Embryonic facial prominence (tissue), 1 donor: ENCODE data around the gene CD96.
"Not testable (repeated sequence)": the region's sequence is repeated elsewhere in the genome, so short reads cannot be mapped to it uniquely, and the experiment has no call there.

Experiments used
- DNase-seq: peaks from one replicate; pipeline ENCODE4 v3.0.0-alpha.2; 2016; ENCODE audit errors: extremely low spot score

CD96 gene

GRCh38 chr3:111541911-111542483 is at the start of gene CD96:
TSS of gene CD96 (plus strand) at chr3:111542197. CDS start at chr3:111542249, 52 bp downstream.
- DNase-seq: no peak

- no peak for DNase-seq
Observed at GRCh38 chr3:111493276-111493675, 48.7 kb upstream of the CD96 start.

- no peak for DNase-seq
Observed at GRCh38 chr3:111496894-111497559, 45.0 kb upstream of the CD96 start.

GRCh38 chr3:111498022-111498421 is 44.0 kb upstream of the CD96 start:
- no peak for DNase-seq

GRCh38 chr3:111506435-111506834 is 35.6 kb upstream of the CD96 start:
- DNase-seq: no peak

GRCh38 chr3:111509308-111509707 is 32.7 kb upstream of the CD96 start:
- no peak for DNase-seq

GRCh38 chr3:111517801-111518200 is 24.2 kb upstream of the CD96 start:
- no peak for DNase-seq

- DNase-seq: no peak
Observed at GRCh38 chr3:111519178-111519855, 22.7 kb upstream of the CD96 start.

- DNase-seq: no peak
Observed at GRCh38 chr3:111521891-111522290, 20.1 kb upstream of the CD96 start.

GRCh38 chr3:111524486-111524885 is 17.5 kb upstream of the CD96 start:
- not testable (repeated sequence) for DNase-seq

GRCh38 chr3:111531446-111531845 is 10.6 kb upstream of the CD96 start:
- DNase-seq: no peak

GRCh38 chr3:111534701-111535100 is 7.3 kb upstream of the CD96 start:
- no peak for DNase-seq

GRCh38 chr3:111538111-111538510 is 3.9 kb upstream of the CD96 start:
- DNase-seq: no peak

- no peak for DNase-seq
Observed at GRCh38 chr3:111538681-111539083, 3.3 kb upstream of the CD96 start.

GRCh38 chr3:111539351-111540331 is 2.4 kb upstream of the CD96 start:
- DNase-seq: no peak

- DNase-seq: no peak
Observed at GRCh38 chr3:111541391-111541790, 606 bp upstream of the CD96 start.

GRCh38 chr3:111542611-111543300 is 759 bp downstream of the CD96 start:
- no peak for DNase-seq

GRCh38 chr3:111545349-111545748 is 3.4 kb downstream of the CD96 start:
- no peak for DNase-seq

GRCh38 chr3:111547631-111548030 is 5.6 kb downstream of the CD96 start:
- no peak for DNase-seq

- no peak for DNase-seq
Observed at GRCh38 chr3:111548092-111548491, 6.1 kb downstream of the CD96 start.

- no peak for DNase-seq
Observed at GRCh38 chr3:111548756-111549155, 6.8 kb downstream of the CD96 start.
